ENCODE measurements around the gene TBCE.

- TF ChIP-seq, protein P1, sequence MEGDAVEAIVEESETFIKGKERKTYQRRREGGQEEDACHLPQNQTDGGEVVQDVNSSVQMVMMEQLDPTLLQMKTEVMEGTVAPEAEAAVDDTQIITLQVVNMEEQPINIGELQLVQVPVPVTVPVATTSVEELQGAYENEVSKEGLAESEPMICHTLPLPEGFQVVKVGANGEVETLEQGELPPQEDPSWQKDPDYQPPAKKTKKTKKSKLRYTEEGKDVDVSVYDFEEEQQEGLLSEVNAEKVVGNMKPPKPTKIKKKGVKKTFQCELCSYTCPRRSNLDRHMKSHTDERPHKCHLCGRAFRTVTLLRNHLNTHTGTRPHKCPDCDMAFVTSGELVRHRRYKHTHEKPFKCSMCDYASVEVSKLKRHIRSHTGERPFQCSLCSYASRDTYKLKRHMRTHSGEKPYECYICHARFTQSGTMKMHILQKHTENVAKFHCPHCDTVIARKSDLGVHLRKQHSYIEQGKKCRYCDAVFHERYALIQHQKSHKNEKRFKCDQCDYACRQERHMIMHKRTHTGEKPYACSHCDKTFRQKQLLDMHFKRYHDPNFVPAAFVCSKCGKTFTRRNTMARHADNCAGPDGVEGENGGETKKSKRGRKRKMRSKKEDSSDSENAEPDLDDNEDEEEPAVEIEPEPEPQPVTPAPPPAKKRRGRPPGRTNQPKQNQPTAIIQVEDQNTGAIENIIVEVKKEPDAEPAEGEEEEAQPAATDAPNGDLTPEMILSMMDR (conservative IDR thresholded peaks at IDR 0.05; ENCODE audit: low read depth, low read length): no peak
- no peak for TF ChIP-seq EZH2 (IDR thresholded peaks at IDR 0.05; ENCODE audit: low read length, unreplicated experiment)
- no peak for TF ChIP-seq EZH2phosphoT487 (IDR thresholded peaks at IDR 0.05; ENCODE audit: borderline replicate concordance, low read length)
These were observed 40.2 kb downstream of the TBCE start for GRCh38 chr1:235407419-235407818.

Data from PC-3 (cell line).